ENCODE measurements around the gene IRS2.

GRCh38 chr13:109786457-109787134, at the start of gene IRS2:
- TF ChIP-seq, protein P1, sequence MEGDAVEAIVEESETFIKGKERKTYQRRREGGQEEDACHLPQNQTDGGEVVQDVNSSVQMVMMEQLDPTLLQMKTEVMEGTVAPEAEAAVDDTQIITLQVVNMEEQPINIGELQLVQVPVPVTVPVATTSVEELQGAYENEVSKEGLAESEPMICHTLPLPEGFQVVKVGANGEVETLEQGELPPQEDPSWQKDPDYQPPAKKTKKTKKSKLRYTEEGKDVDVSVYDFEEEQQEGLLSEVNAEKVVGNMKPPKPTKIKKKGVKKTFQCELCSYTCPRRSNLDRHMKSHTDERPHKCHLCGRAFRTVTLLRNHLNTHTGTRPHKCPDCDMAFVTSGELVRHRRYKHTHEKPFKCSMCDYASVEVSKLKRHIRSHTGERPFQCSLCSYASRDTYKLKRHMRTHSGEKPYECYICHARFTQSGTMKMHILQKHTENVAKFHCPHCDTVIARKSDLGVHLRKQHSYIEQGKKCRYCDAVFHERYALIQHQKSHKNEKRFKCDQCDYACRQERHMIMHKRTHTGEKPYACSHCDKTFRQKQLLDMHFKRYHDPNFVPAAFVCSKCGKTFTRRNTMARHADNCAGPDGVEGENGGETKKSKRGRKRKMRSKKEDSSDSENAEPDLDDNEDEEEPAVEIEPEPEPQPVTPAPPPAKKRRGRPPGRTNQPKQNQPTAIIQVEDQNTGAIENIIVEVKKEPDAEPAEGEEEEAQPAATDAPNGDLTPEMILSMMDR (IDR thresholded peaks at IDR 0.05; ENCODE audit: insufficient read depth, low read length, poor library complexity, severe bottlenecking) = no peak
- TF ChIP-seq EZH2phosphoT487 (conservative IDR thresholded peaks at IDR 0.05; ENCODE audit: low read length) = no peak
